Measurements from ENCODE around the gene CPN1. TPM values are rescaled to one million over a fixed set of nuclear protein-coding genes. Genes with fewer than 3 reads are reported as not detected.

CPN1 gene
- not detected for total RNA-seq
- 0.43 TPM for polyA plus RNA-seq (ENCODE audit: insufficient read depth, low read depth, low replicate concordance)
- long read RNA-seq, donor 1 = 0 reads
- long read RNA-seq, donor 2 = 0 reads
- long read RNA-seq, donor 3 = 0 reads
- long read RNA-seq, donor 4 = 0 reads
- long read RNA-seq, donor 5 = 0 reads
- long read RNA-seq, donor 6, partial matches to known transcripts = 0 of 2 reads
- long read RNA-seq, donor 6, other reads (novel, unspliced or antisense) = 0 of 2 reads
- long read RNA-seq, donor 7 = 0 reads
- long read RNA-seq, donor 8, partial matches to known transcripts = 0 of 1 reads
- long read RNA-seq, donor 8, other reads (novel, unspliced or antisense) = 0 of 1 reads
- long read RNA-seq, donor 9 = 0 reads
- long read RNA-seq, donor 10 = 0 reads

DNA sequence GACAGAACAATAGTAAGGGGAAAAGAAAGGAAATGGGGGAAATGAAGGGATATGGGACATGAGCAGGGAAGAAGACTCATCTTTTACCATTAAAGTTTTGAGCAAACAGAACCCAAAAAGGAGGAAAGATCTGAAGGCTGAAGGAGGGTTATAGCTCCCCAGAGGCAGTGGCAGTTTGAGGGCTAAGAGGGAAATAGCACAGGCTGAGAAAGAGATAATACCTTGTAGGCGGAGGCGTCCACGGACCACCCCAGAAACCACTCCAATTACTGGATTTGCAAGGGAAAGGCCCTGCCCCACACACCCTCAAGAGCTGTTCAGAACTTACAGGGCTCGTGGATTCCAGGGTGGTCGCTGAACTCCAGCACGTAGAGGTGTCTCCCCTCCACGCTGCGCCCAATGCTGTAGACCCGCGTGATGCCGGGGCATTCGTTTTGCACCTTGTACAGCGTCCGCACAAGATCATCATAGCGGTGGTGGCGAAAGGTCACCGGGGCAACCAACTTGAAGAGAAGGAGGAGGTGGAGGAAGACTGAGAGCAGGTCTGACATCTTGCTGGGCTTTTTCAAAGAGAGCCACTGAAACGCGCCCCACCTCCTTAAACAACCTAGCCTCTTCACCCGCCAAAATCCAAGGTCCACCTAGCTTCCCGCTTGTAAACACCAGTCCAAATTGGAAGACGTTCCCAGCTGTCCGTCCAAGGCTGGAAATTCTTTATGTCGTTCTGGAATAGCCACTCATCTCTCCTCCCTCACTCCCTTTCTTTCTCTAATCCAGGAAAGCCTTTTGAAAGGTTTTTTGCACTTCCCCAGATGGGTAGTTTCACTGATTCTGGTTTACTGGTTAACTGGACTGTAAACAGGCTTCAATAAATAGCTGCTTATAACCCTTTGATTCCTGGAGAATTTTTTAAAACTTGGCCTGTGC lies at the start of gene CPN1:
Gene CPN1 (minus strand): TSS at position 795 of the 927 bp plus-strand sequence. CDS start 244 bp downstream, at position 551.
- TF ChIP-seq CTCF (IDR thresholded peaks at IDR 0.05; ENCODE audit: borderline replicate concordance, extremely low read depth, insufficient read depth) = no peak
- FAIRE-seq (no peak), DNase-seq (peak in 1 of 5 donors; percentile 7)
- H3K9ac ChIP-seq (ENCODE audit: low read length in 3 of 3) = peak within 1 kb of the TSS in 1 of 3 donors; percentile 26
- no peaks in the 10 kb centered on the region for H3K9me3 ChIP-seq (ENCODE audit: control insufficient read depth in 2 of 3, insufficient read depth in 1 of 3, low read length in 3 of 3)
- H3K4me3 ChIP-seq (ENCODE audit: low read length in 3 of 3) = peak within 1 kb of the TSS in 1 of 3 donors; percentile 44
- no peaks in the 10 kb centered on the region for H3K36me3 ChIP-seq (ENCODE audit: control insufficient read depth in 2 of 3, insufficient read depth in 3 of 3, low read length in 3 of 3)
- intact Hi-C loops (cut with DNase I) = no loop called here
- H3K27ac ChIP-seq (ENCODE audit: low read depth in 2 of 2, low read length in 2 of 2) = no peak within 1 kb of the TSS
- H3K4me1 ChIP-seq (ENCODE audit: control insufficient read depth in 2 of 3, insufficient read depth in 2 of 3, low read depth in 1 of 3, low read length in 3 of 3) = no peaks in the 10 kb centered on the region
- H3K27me3 ChIP-seq (ENCODE audit: control insufficient read depth, insufficient read depth, low read length) = no peaks in the 10 kb centered on the region

- Histone ChIP-seq H3K9me3 (ENCODE audit: control insufficient read depth in 2 of 3, insufficient read depth in 1 of 3, low read length in 3 of 3) (peaks cover 0 to 3% (median 0%) of the 10 kb centered on the region in 3 donors), H3K27me3 (ENCODE audit: control insufficient read depth, insufficient read depth, low read length) (no peaks in the 10 kb centered on the region), H3K27ac (ENCODE audit: low read depth in 2 of 2, low read length in 2 of 2) (no peak overlapping the region), H3K4me1 (ENCODE audit: control insufficient read depth in 2 of 3, insufficient read depth in 2 of 3, low read depth in 1 of 3, low read length in 3 of 3) (no peaks in the 10 kb centered on the region), H3K9ac (ENCODE audit: low read length in 3 of 3) (no peak overlapping the region), H3K36me3 (ENCODE audit: control insufficient read depth in 2 of 3, insufficient read depth in 3 of 3, low read length in 3 of 3) (no peaks in the 10 kb centered on the region), H3K4me3 (ENCODE audit: low read length in 3 of 3) (no peak overlapping the region)
- FAIRE-seq (no peak), DNase-seq (peak in 3 of 5 donors; percentile 15 to 58 (median 24))
- intact Hi-C loops (cut with DNase I) = no loop called here
- TF ChIP-seq CTCF (IDR thresholded peaks at IDR 0.05; ENCODE audit: borderline replicate concordance, extremely low read depth, insufficient read depth) = no peak
Observed at GRCh38 chr10:100130831-100131230, 49.2 kb upstream of the CPN1 start.

DNA sequence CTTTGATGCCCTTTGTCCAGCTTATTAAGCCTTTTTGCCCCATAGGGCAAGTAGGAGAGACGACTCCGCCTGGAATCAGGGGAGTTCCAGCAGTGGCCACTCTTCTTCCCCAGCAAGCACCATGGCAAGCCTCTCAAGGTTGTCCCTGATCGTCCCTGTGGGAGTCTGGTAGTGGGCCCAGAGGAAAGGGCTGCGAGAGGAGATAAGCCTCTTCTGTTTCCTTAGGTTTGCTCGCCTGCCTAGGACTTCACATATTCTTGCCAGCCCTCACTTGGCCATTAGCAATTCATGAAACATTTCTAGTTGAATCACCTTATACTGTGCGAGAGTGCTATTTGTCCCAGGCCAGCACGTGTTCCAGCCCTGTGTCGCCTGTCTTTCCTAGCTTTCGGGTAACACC lies 47.8 kb upstream of the CPN1 start:
- Histone ChIP-seq H3K9ac (ENCODE audit: low read length in 3 of 3) (no peak overlapping the region), H3K9me3 (ENCODE audit: control insufficient read depth in 2 of 3, insufficient read depth in 1 of 3, low read length in 3 of 3) (peaks cover 0 to under 1% (median 0%) of the 10 kb centered on the region in 3 donors), H3K27me3 (ENCODE audit: control insufficient read depth, insufficient read depth, low read length) (no peaks in the 10 kb centered on the region), H3K4me3 (ENCODE audit: low read length in 3 of 3) (no peak overlapping the region), H3K4me1 (ENCODE audit: control insufficient read depth in 2 of 3, insufficient read depth in 2 of 3, low read depth in 1 of 3, low read length in 3 of 3) (no peaks in the 10 kb centered on the region), H3K27ac (ENCODE audit: low read depth in 2 of 2, low read length in 2 of 2) (no peak overlapping the region), H3K36me3 (ENCODE audit: control insufficient read depth in 2 of 3, insufficient read depth in 3 of 3, low read length in 3 of 3) (no peaks in the 10 kb centered on the region)
- intact Hi-C loops (cut with DNase I) = no loop called here
- no peak for FAIRE-seq
- DNase-seq = no peak
- TF ChIP-seq CTCF (IDR thresholded peaks at IDR 0.05; ENCODE audit: borderline replicate concordance, extremely low read depth, insufficient read depth) = no peak
